Left lung (tissue), 10 donors: ENCODE data around the gene CYP4A22. TPM values are rescaled to one million over a fixed set of nuclear protein-coding genes. Genes with fewer than 3 reads are reported as not detected.
A peak's percentile ranks its signal among the peaks of the same experiment; 100 is the strongest.

Source experiments
- ATAC-seq: fragments of 200-7000 bp; cut with Tn5 transposase; one replicate; pipeline ENCODE4 v1.9.1; 2020; ENCODE audit warnings: moderate library complexity
- DNase-seq, 4 donors: peaks; one replicate each; pipeline ENCODE4 v3.0.0-alpha.2; 2013 to 2020
- H3K27ac ChIP-seq, 2 donors: fragments of 200-600 bp; sonication (generic) in 1 of 2; one replicate each; pipeline versions ENCODE4 v1.5.0 to v1.8.0; 2020 to 2021
- H3K27me3 ChIP-seq, 2 donors: fragments of 200-600 bp; sonication (generic) in 1 of 2; one replicate each; pipeline versions ENCODE4 v1.5.0 to v1.8.0; 2020 to 2021
- H3K36me3 ChIP-seq, 2 donors: fragments of 200-600 bp; sonication (generic) in 1 of 2; one replicate each; pipeline versions ENCODE4 v1.5.0 to v1.8.0; 2020 to 2021
- H3K4me1 ChIP-seq, 2 donors: fragments of 200-600 bp; one replicate each; pipeline ENCODE4 v1.8.0; 2021
- H3K4me3 ChIP-seq, 2 donors: fragments of 200-600 bp; sonication (generic) in 1 of 2; one replicate each; pipeline versions ENCODE4 v1.5.0 to v1.8.0; 2020 to 2021; ENCODE audit warnings: mild to moderate bottlenecking in 1 of 2
- H3K9me3 ChIP-seq, 2 donors: fragments of 200-600 bp; sonication (generic) in 1 of 2; one replicate each; pipeline versions ENCODE4 v1.5.0 to v1.8.0; 2020 to 2021
- intact Hi-C, 2 donors: fragments of 100-400 bp; cut with DNase I; formaldehyde crosslinking; loops; one replicate each; pipeline versions ENCODE4 v1.11.2 to v1.14.2; 2022
- polyA plus RNA-seq, 6 donors: library from polyadenylated mRNA; unstranded; fragments of 120-200 nt; gene quantifications; one replicate each; pipeline ENCODE4 v1.2.1, GENCODE V29; 2013; ENCODE audit not compliant: insufficient read length in 6 of 6
- total RNA-seq, 2 donors: library from RNA; stranded (reverse); fragmentation: NEBNext Ultra II Directional; extraction: Animal tissue kit (Norgen Biotek cat#: 25700); gene quantifications; one replicate each; pipeline ENCODE4 v1.2.1, GENCODE V29; 2021
- TF ChIP-seq, protein P1 (sequence below), 2 donors: fragments of 200-600 bp; sonication (generic) in 1 of 2; IDR thresholded peaks; one replicate each; pipeline versions ENCODE4 v1.5.0 to v1.8.0; 2021; ENCODE audit warnings: antibody characterized with exemption in 2 of 2
- donor health status: DM: no; HTN: yes; CAD: no.
- donor health status: DM: no; HTN: no; CAD: no.

Gene CYP4A22
- total and polyA plus RNA-seq, 8 donors = 0.06 to 0.14 (median 0.07) TPM; not detected in 5

DNA sequence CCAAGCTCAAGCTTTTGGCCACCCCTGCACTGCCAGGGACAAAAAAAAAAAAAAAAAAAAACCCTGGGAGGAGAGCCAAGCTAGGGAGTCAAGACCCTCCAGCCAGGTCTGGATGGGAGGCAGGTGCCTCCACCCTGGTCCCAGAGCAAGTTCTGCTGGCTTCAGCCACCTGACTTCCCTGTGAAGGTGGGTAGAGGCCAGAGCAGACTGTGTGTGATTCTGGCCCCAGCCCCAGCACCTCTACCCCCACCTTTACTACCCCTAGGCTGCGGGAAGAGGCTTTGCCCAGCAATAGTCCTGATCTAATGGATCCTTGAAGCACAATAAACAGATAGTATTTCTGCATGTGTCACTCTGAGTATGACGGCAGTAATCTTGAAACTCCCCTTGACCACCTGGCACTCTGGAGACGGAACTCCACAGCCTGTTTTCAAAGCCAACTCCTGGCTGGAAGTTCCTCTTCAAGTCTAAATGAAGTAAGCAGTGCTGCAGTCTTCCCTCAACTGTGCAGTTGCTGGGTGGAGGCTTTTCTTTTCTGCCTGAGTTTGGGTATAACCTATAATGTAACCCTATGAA lies 42.8 kb downstream of the CYP4A22 start:
- Histone ChIP-seq H3K9me3 (no peaks in the 10 kb centered on the region), H3K4me1 (peaks cover 0 to 13% of the 10 kb centered on the region in 2 donors), H3K27me3 (peaks cover 0 to 15% of the 10 kb centered on the region in 2 donors), H3K36me3 (no peaks in the 10 kb centered on the region), H3K27ac (peak overlapping the region in 1 of 2 donors; percentile 48), H3K4me3 (peak overlapping the region in 1 of 2 donors; percentile 24)
- ATAC-seq (peak; percentile 5), DNase-seq (no peak)
- intact Hi-C loops = loop anchor here in 1 of 2 donors (10.0 kb wide), 1 partner anchor 255 kb away; the partner anchor contains the start of gene FOXD2
- TF ChIP-seq, protein P1, sequence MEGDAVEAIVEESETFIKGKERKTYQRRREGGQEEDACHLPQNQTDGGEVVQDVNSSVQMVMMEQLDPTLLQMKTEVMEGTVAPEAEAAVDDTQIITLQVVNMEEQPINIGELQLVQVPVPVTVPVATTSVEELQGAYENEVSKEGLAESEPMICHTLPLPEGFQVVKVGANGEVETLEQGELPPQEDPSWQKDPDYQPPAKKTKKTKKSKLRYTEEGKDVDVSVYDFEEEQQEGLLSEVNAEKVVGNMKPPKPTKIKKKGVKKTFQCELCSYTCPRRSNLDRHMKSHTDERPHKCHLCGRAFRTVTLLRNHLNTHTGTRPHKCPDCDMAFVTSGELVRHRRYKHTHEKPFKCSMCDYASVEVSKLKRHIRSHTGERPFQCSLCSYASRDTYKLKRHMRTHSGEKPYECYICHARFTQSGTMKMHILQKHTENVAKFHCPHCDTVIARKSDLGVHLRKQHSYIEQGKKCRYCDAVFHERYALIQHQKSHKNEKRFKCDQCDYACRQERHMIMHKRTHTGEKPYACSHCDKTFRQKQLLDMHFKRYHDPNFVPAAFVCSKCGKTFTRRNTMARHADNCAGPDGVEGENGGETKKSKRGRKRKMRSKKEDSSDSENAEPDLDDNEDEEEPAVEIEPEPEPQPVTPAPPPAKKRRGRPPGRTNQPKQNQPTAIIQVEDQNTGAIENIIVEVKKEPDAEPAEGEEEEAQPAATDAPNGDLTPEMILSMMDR (IDR thresholded peaks at IDR 0.05) = no peak

DNA sequence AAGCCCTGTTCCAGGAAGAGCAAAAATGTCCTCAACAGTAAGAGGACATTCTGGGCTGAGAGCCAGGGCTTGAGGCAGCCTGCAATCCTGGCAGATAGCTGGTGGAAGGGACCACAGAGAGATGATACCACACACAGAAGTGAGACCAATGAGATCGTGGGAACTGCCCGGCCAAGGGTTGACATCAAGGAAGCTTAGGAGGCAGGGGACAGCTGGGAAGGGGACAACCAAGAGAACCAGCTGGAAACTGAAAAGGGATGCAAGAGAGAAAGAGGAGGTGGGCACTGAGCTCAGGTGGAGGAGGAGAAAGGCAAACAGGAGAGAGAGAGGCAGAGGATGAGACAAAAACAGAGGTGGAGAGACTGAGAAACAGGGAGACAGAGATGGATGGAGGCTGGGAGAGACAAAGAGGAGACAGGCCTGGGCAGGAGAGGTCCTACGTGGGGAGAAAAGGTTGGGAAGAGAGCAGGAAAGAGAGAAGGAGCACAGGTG lies 43.4 kb downstream of the CYP4A22 start:
- TF ChIP-seq, protein P1 (IDR thresholded peaks at IDR 0.05) = no peak
- peaks cover 0 to 13% of the 10 kb centered on the region in 2 donors for H3K4me1 ChIP-seq
- DNase-seq = no peak
- no peaks in the 10 kb centered on the region for H3K9me3 ChIP-seq
- no peaks in the 10 kb centered on the region for H3K36me3 ChIP-seq
- peaks cover 0 to 15% of the 10 kb centered on the region in 2 donors for H3K27me3 ChIP-seq
- H3K4me3 ChIP-seq = no peak overlapping the region
- H3K27ac ChIP-seq = peak overlapping the region in 1 of 2 donors; percentile 48
- intact Hi-C loops = loop anchor here in 1 of 2 donors (10.0 kb wide), 1 partner anchor 254 kb away; the partner anchor contains the start of gene FOXD2
- peak; percentile 3 for ATAC-seq

DNA sequence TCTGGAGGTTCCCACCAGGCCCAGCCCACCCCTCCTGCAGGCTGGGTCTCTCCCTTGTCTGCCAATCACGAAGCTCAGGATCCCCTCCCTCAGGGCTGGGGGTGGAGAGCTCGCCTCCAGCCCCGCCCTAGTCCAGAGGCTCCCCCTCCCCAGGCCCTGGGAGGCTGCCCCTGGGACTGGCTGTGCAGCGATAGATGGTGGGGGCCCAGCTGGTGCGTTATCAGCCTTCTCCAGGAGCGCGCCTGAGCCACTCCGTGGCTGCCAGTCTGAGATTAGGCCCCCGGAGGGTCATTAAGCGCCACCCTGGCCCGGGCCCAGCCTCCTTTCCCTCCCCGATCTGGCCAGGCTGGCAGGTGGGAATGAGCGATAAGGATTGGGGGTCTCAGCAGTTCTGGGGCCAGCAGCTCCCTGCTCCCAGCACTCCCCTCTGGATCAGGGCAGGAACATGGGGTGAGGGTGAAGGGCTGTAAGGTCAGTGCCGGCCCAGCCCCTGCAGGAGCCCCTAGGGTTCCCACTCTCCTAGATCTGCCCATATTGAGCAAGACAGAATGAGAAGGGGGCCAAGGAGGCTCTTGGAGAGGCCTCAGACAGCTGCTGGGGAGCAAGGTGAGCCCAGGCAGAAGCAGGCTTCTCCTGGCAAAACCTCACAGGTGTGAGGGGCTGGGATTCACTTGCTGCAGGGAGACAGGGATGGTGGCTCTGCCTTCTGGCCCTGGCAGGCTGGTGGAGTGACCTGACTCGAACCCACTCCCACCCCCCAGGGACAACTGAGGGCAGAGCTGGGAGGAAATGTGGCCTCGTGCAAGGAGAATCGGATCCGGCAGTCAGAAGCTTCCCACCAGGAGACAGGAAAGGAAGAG lies 44.1 kb downstream of the CYP4A22 start:
- Histone ChIP-seq H3K4me1 (peaks cover 0 to 13% of the 10 kb centered on the region in 2 donors), H3K27ac (no peak overlapping the region), H3K9me3 (no peaks in the 10 kb centered on the region), H3K4me3 (no peak overlapping the region), H3K36me3 (no peaks in the 10 kb centered on the region), H3K27me3 (peaks cover 0 to 15% of the 10 kb centered on the region in 2 donors)
- TF ChIP-seq, protein P1 (IDR thresholded peaks at IDR 0.05) = no peak
- no peak for DNase-seq
- no peak for ATAC-seq
- intact Hi-C loops = loop anchor here in 1 of 2 donors (10.0 kb wide), 1 partner anchor 253 kb away; the partner anchor contains the start of gene FOXD2

DNA sequence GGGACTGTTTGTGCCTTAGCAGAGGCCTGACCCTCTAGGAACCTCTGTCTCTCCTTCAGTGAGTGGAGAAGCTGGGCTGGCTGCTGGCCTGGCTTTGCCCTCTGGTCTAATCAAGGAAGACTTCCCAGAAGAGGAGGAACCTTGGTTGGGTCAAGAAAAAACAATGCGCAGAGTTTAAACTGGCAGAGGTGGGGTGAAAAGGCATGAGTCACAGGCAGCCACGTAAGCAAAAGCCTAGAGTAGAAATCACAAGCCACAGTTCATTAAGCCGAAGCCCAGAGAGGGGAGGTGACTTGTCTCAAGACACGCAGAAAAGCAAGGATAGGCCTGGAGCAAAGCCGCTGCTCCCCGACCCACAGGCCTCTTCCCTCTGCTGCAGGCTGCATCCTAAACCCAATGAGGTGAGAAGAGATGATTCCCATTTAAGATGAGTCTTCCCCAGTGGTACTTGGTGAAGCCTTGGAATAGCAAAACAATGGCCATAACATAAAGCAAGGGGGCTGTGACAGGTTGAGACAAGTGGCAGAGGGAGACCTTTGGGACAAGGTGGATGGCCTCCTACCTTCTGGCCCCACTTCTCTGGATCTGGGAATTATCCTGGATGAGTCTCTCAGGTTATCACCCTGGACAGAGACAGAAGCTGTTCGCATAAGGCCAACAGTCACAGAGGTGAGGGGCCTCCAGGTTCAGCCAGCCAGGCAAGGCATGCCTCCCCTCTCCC lies 44.9 kb downstream of the CYP4A22 start:
- Histone ChIP-seq H3K36me3 (no peaks in the 10 kb centered on the region), H3K27me3 (peaks cover 0 to 15% of the 10 kb centered on the region in 2 donors), H3K4me3 (no peak overlapping the region), H3K9me3 (no peaks in the 10 kb centered on the region), H3K27ac (no peak overlapping the region), H3K4me1 (peaks cover 0 to 13% of the 10 kb centered on the region in 2 donors)
- TF ChIP-seq, protein P1 (IDR thresholded peaks at IDR 0.05) = no peak
- DNase-seq = no peak
- no peak for ATAC-seq
- intact Hi-C loops = loop anchor here in 1 of 2 donors (10.0 kb wide), 1 partner anchor 253 kb away; the partner anchor contains the start of gene FOXD2
